ENCODE data around the gene ABCA12.

GRCh38 chr2:214966420-214966819 is 172.0 kb downstream of the ABCA12 start:
- TF ChIP-seq POLR2AphosphoS5 (IDR thresholded peaks at IDR 0.05; ENCODE audit: low read depth, low read length), result no peak
- TF ChIP-seq POLR2A (IDR thresholded peaks at IDR 0.05; ENCODE audit: low read depth, low read length), result no peak

All from GM12892 (cell line).